ENCODE measurements around the gene NAV2. TPM values are rescaled to one million over a fixed set of nuclear protein-coding genes. Genes with fewer than 3 reads are reported as not detected.

Gene NAV2
- total RNA-seq, 4 donors from 2014 or later, result 19.2 to 34.7 (median 25.8) TPM

- no peak overlapping the region for H3K27ac ChIP-seq
Observed at GRCh38 chr11:19690885-19691284, 21.8 kb upstream of the NAV2 start.

GRCh38 chr11:19691815-19692500 is 20.7 kb upstream of the NAV2 start:
- TF ChIP-seq CTCF (IDR thresholded peaks at IDR 0.05) (no peak), EP300 (IDR thresholded peaks at IDR 0.05) (no peak), POLR2A (IDR thresholded peaks at IDR 0.05) (no peak)
- Histone ChIP-seq H3K36me3 (no peaks in the 10 kb centered on the region), H3K27ac (no peak overlapping the region), H3K4me3 (no peak overlapping the region), H3K9me3 (no peaks in the 10 kb centered on the region), H3K4me1 (no peaks in the 10 kb centered on the region), H3K27me3 (no peaks in the 10 kb centered on the region)
- 94 to 95% methylated on average over 8 of the region's 8 CpGs for WGBS, 2 donors
- DNase-seq (ENCODE audit: low spot score in 2 of 2), result no peak

More at GRCh38 chr11:19690885-19691284, 21.8 kb upstream of the NAV2 start:
- no peak for DNase-seq (ENCODE audit: low spot score in 2 of 2)
- 50 to 85% methylated on average over 2 of the region's 2 CpGs for WGBS, 2 donors
- Histone ChIP-seq H3K4me3 (no peak overlapping the region), H3K9me3 (no peaks in the 10 kb centered on the region), H3K27me3 (no peaks in the 10 kb centered on the region), H3K36me3 (no peaks in the 10 kb centered on the region), H3K4me1 (no peaks in the 10 kb centered on the region)
- TF ChIP-seq POLR2A (IDR thresholded peaks at IDR 0.05), result no peak
- TF ChIP-seq CTCF (IDR thresholded peaks at IDR 0.05), result no peak
- no peak for TF ChIP-seq EP300 (IDR thresholded peaks at IDR 0.05)

- Histone ChIP-seq H3K36me3 (no peaks in the 10 kb centered on the region), H3K27me3 (no peaks in the 10 kb centered on the region), H3K27ac (no peak overlapping the region), H3K4me3 (no peak overlapping the region), H3K4me1 (peaks cover 0 to 8% (median 0%) of the 10 kb centered on the region in 4 donors), H3K9me3 (no peaks in the 10 kb centered on the region)
- no peak for DNase-seq (ENCODE audit: low spot score in 2 of 2)
- WGBS, 2 donors, result 85 to 86% methylated on average over 5 of the region's 5 CpGs
- TF ChIP-seq CTCF (IDR thresholded peaks at IDR 0.05) (no peak), EP300 (IDR thresholded peaks at IDR 0.05) (no peak), POLR2A (IDR thresholded peaks at IDR 0.05) (no peak)
Observed at GRCh38 chr11:19693146-19693545, 19.5 kb upstream of the NAV2 start.

GRCh38 chr11:19694796-19695345 is 17.8 kb upstream of the NAV2 start:
- no peaks in the 10 kb centered on the region for H3K9me3 ChIP-seq
- H3K36me3 ChIP-seq, result no peaks in the 10 kb centered on the region
- no peaks in the 10 kb centered on the region for H3K27me3 ChIP-seq
- WGBS, 2 donors, result 94 to 96% methylated on average over 5 of the region's 5 CpGs
- no peak overlapping the region for H3K27ac ChIP-seq
- H3K4me3 ChIP-seq, result no peak overlapping the region
- H3K4me1 ChIP-seq, result peaks cover 0 to 8% (median 0%) of the 10 kb centered on the region in 4 donors
- DNase-seq (ENCODE audit: low spot score in 2 of 2), result no peak
- TF ChIP-seq EP300 (IDR thresholded peaks at IDR 0.05) (no peak), POLR2A (IDR thresholded peaks at IDR 0.05) (no peak), CTCF (IDR thresholded peaks at IDR 0.05) (no peak)

- H3K36me3 ChIP-seq, result no peaks in the 10 kb centered on the region
- no peaks in the 10 kb centered on the region for H3K27me3 ChIP-seq
- H3K9me3 ChIP-seq, result no peaks in the 10 kb centered on the region
- H3K4me1 ChIP-seq, result peaks cover 0 to 18% (median 2%) of the 10 kb centered on the region in 4 donors
- no peak for TF ChIP-seq EP300 (IDR thresholded peaks at IDR 0.05)
- no peak for TF ChIP-seq CTCF (IDR thresholded peaks at IDR 0.05)
- no peak for TF ChIP-seq POLR2A (IDR thresholded peaks at IDR 0.05)
- no peak overlapping the region for H3K27ac ChIP-seq
- 72 to 75% methylated on average over 3 of the region's 3 CpGs for WGBS, 2 donors
- no peak for DNase-seq (ENCODE audit: low spot score in 2 of 2)
- H3K4me3 ChIP-seq, result no peak overlapping the region
Observed at GRCh38 chr11:19696073-19696472, 16.6 kb upstream of the NAV2 start.
